Hematopoietic multipotent progenitor cell treated with erythropoietin and hydrocortisone succinate and interleukin-3 and kit ligand, for 17 days (in vitro differentiated cells): ENCODE measurements around the gene D2HGDH.
"Not testable (repeated sequence)": the region's sequence is repeated elsewhere in the genome, so short reads cannot be mapped to it uniquely, and the experiment has no call there.

Source experiments
- DNase-seq: peaks from one replicate; pipeline ENCODE4 v3.0.0-alpha.2; 2015; ENCODE audit warnings: low spot score

Gene D2HGDH

DNA sequence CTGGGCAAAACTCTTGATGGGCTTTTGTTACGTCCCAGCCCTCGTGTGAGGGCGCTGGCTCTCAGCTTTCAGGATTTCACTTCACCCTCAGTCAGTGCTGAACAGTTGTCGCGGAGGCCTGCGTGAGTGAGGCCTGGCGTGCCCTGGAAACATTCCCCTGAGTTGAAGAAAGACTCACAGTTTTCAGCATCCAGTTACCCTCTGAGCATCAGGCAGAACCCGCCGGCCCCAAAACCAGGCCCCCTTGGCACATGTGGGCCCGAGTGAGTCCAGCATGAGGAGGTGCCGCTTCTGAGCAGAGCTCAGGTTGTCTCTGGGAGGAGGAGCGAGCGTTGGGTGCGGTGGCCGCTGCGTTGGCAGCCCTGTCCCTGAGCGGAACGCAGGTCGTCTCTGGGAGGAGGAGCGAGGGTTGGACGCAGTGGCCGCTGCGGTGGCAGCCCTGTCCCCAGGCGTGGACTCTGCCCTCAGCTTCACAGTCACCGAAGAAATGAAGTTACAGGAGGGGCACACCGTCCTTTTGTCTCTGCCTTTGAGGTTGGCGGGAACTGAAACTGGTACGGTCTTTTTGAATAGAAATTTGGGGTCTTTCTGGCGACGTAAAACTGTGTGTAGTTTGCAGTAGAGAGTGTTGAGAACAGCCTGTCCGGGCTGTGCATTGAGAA lies 74.4 kb downstream of the D2HGDH start, which contains the start of gene NEU4:
Gene NEU4, plus strand, starts transcription at position 473 of the 662 bp plus-strand sequence. CDS start 5,292 bp downstream, outside the sequence.
- no peak for DNase-seq

DNA sequence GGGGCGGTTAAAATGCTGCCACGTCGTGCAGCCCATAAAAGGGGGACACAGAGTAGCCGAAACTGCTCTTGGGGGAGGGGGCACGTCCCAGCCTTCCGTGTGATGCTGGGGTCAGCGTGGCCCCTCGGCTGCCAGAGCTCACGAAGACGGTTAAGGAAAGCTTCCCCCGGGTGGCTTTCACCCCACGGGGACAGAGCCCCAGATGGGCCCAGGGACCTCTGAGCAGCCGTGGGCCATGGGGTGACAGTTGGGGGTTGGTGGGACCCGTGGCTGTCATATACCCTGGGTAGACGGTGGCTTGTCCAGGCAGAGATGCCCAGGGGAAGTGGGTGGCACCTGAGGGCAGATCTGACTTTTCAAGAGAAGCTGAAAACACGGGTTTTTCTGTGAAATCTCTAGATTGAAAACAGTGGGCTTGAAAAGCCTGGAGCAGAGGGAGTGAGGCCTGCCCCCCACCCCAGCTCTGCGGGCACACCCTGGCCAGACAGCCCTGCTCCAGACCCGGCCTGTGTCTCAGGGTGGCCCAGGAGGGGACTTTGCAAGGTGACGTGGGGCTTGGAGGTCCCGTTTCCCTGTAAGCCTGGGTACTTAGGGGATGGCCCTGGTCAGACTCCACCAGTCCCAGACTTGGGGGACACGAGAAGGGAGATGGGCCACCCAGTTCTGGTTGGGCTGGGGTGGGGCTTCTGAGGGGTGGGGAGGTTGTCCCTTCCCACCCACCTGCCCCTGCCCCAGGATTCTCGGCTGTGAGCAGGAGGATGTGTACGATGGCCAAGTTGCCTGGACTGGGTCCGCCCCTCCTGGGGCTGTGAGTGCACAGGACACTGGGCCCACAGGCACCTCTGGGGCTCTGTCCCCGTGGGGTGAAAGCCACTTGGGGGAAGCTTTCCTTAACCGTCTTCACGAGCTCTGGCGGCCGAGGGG lies 75.2 kb downstream of the D2HGDH start:
- DNase-seq = no peak

DNA sequence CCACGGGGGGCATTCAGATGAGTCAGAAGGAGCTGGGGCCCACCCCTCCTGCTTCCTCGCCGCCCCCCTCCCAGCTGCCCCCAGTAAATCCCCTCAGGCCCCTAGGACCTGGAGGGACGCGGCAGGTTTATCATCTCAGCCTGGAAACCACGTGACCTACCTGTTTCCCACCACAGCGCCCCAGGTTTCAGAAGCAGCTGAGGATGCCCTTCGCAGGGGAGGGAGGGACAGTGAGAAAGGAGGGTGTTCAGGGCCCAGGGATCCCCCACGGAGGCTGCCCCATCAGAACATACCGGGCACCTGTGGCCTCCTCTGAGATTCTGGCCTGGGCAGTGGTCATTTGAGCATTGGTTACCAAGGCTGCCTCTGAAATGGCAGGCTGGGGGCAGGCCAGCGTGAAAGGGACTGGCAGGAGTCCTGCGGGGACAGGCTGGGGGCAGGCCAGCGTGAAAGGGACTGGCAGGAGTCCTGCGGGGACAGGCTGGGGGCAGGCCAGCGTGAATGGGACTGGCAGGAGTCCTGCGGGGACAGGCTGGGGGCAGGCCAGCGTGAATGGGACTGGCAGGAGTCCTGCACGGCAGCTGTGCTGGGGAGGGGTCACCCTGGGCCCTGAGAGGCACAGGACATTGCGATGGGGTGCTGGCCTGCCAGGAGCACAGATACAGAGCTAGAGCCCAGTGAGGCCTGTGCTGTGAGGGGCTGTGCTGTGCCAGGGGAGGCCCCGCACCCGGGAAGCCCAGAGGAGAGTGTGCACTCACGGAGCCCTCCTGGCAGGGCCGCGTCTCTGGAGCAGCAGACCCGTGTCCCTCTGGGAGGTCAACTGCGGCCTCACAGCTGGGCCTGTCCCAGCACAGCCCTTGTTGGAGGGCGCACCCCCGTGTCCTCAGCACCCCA lies 76.1 kb downstream of the D2HGDH start:
- DNase-seq = no peak

DNA sequence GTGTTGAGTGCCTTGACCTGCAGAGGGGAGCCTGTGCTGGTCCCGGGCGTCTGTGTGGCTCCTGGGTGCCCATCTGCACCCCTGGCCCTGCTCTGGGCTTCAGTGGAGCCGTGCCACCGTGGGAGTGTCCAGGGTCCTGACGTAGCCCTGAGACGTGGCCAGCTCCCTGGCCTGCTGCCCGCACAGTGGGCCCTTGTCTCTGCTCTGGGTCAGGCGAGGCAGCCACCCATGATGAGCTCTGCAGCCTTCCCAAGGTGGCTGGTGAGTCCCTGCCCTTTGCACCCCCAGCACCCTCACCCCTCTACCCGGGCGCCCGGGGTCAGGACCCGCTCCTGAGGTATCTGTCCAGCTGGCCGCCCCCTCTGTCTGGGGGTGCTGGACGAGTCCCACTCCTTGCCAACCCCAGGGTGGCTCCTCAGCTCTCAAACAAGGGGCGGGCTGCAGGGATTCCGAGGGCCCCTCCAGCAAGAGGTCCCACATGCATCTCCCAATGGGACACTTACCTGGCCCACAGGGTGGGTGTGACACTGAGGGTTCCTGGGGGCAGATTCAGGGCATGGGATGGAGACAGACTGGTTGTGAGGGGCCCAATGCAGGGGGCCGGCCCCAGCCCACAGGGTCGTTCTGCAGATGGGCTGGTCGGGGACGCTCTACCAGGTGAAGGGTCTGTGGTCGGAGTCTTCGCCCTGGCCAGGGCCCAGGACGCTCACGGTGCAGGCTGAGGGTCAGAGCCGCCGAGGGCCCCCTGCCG lies 76.9 kb downstream of the D2HGDH start:
- no peak for DNase-seq

DNA sequence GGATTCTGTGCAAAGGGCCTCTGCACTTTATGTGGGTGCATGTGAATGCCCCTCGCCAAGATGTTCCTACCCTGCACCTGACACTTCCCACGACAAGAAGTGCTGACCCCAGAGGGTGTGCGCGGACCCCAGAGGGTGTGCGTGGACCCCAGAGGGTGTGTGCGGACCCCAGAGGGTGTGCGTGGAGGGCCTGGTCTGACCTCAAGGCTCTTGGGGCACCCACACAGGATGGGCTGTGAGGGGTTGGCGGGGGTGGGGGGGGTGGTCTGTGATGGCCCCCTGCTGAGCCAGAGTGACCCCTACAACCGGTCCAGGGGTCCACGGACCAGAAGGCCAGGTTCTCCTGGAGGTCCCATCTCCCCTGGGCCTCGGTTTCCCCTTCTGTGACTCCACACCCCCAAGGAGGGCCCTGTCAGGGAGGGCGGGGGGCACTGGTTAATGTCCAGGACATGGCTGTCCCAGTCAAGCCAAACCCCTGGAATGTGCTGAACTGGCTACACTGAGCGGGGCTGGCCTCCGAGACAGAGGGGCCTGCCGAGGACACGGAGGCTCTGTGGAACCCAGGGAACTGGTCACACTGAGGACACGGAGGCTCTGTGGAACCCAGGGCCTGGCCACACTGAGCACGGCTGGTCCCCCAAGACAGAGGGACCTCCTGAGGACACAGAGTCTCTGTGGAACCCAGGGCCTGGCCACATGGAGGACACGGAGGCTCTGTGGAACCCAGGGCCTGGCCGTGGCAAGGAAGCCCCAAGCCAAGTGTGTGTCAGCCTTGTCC lies 77.7 kb downstream of the D2HGDH start:
- no peak for DNase-seq

DNA sequence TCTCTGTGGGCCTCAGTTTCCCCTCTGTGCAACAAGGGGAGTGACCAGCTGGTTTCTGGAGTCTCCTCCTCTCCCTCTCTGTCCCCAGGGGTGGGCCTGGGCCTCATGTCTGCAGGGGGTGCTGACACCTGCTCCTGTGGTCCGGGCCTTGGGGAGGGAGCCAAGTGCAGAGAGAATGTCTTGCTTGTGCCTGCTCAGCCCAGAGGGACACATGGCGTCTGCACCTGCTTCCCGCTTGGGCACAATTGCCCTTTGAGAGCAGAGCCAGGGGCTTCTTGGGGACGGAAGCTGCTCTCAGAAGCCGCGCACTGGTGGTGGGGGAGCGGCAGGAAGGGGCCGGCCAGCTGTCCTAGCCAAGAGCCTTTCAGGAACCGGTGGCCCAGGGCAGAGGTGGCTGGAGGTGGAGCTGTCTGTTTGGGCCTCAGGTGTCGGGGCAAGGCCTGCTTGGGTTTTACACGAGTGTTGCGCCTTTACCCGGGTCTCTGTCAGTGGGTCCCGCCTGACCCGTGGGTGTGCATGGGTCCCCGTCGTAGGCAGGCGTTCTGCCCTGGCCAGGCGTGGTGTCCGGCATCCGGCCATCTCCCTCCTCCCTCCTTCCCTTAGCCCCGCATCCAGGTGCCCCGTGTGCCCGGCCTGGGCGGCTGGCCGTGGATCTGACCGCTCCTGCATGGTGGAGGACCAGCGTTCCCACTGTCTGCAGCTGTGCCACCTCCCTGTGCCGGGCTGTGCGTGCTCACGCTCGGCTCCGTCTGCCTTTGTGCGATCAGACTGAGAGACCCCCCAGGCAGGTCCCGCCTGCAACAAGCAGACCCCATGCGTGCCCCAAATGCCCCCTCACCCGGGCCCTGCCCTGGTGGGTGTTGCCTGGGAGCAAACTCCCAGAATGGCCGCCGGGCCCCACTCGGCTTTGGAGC lies 78.6 kb downstream of the D2HGDH start:
- DNase-seq = no peak

DNA sequence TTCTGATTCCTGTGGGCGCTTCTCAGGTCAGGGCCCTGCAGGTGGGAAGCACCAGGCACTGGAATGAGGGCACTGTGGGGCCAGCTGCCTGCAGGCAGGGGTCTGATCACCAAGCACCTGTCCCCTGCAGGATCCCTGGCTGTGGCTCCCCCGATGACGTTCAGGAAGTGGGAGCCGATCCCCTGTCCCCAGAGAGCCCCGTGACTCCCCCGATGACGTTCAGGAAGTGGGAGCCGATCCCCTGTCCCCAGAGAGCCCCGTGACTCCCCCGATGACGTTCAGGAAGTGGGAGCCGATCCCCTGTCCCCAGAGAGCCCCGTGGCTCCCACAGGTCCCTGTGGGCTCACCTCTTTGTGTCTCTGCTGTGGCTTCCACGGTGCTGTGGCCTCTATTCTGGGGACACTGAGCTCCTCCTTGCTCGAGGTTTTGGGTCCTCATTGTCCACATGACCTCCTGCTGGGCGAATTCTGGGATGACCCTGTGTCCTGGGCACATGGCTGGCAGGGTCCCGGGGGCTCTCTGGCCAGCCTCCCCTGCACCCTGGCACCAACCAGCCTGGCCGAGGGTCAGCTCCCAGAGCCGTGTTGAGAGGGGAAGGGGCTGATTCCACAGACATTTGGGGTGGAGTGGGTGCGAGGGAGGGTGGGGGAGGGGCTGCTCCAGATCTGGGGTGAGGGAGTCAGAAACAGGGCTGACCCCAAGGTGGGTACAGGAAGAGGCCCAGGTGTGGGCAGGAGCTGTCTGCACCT lies 79.4 kb downstream of the D2HGDH start:
- no peak for DNase-seq

DNA sequence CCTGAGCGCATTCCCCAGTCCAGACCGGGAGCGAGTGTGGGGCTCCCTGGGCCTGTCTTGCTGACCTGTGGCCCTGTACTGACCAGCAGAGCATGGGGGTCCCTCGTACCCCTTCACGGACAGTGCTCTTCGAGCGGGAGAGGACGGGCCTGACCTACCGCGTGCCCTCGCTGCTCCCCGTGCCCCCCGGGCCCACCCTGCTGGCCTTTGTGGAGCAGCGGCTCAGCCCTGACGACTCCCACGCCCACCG lies 79.9 kb downstream of the D2HGDH start:
- no peak for DNase-seq

DNA sequence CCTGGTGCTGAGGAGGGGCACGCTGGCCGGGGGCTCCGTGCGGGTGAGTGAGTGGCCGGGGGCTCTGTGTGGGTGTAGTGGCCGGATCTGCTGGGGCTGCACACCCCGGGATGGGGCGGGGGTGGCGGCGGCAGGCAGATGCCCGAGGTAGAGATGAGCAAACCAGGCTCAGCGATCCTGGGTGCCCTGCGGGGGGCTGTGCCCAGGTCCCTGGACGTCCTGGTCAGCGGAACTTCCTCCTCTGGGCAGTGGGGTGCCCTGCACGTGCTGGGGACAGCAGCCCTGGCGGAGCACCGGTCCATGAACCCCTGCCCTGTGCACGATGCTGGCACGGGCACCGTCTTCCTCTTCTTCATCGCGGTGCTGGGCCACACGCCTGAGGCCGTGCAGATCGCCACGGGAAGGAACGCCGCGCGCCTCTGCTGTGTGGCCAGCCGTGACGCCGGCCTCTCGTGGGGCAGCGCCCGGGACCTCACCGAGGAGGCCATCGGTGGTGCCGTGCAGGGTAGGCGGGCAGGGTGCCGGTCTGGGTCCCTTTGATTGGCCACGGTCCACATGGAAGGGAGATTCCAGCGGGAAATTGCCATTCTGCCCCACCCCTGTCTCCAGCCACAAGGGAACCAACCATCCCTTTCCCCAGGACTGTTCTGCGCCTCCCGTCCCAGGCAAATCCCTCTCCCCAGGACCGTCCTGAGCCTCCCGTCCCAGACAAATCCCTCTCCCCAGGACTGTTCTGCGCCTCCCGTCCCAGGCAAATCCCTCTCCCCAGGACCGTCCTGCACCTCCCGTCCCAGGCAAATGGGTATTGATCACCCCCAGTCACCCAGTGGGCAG lies 80.4 kb downstream of the D2HGDH start:
- DNase-seq = no peak

DNA sequence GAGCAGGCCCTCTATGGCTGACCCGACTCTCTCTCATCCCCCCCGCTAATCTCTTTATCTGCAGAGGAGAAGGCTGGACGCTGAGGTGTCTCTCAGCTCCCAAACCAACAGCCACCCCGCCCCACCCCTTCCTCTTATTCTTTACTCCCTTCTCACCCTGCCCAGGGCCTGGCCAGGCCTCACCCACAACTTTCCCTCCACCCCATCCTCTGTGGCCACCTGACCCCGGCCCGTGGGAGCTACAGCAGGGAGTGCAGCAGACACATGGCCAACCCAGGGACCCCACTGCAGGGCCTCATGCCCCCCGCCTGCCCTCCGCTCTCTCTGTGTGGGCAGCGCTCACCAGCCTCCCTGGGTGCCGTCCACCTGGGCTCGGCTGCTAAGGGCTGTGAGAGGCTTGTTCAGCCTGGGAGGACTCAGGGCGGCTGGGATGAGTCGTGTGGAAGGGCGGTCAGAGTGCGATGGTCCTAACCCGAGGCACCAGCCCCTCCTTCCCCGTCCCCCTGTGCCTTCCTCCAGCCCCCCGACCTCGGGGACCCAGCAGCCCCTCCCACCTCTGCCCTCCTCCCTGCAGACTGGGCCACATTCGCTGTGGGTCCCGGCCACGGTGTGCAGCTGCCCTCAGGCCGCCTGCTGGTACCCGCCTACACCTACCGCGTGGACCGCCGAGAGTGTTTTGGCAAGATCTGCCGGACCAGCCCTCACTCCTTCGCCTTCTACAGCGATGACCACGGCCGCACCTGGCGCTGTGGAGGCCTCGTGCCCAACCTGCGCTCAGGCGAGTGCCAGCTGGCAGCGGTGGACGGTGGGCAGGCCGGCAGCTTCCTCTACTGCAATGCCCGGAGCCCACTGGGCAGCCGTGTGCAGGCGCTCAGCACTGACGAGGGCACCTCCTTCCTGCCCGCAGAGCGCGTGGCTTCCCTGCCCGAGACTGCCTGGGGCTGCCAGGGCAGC lies 81.3 kb downstream of the D2HGDH start:
- no peak for DNase-seq

DNA sequence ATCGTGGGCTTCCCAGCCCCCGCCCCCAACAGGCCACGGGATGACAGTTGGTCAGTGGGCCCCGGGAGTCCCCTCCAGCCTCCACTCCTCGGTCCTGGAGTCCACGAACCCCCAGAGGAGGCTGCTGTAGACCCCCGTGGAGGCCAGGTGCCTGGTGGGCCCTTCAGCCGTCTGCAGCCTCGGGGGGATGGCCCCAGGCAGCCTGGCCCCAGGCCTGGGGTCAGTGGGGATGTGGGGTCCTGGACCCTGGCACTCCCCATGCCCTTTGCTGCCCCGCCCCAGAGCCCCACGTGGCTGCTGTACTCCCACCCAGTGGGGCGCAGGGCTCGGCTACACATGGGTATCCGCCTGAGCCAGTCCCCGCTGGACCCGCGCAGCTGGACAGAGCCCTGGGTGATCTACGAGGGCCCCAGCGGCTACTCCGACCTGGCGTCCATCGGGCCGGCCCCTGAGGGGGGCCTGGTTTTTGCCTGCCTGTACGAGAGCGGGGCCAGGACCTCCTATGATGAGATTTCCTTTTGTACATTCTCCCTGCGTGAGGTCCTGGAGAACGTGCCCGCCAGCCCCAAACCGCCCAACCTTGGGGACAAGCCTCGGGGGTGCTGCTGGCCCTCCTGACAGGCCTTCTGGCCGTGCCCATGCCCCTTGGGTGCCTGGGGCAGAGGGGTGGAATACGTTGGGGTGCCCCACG lies 82.1 kb downstream of the D2HGDH start:
- DNase-seq = no peak

DNA sequence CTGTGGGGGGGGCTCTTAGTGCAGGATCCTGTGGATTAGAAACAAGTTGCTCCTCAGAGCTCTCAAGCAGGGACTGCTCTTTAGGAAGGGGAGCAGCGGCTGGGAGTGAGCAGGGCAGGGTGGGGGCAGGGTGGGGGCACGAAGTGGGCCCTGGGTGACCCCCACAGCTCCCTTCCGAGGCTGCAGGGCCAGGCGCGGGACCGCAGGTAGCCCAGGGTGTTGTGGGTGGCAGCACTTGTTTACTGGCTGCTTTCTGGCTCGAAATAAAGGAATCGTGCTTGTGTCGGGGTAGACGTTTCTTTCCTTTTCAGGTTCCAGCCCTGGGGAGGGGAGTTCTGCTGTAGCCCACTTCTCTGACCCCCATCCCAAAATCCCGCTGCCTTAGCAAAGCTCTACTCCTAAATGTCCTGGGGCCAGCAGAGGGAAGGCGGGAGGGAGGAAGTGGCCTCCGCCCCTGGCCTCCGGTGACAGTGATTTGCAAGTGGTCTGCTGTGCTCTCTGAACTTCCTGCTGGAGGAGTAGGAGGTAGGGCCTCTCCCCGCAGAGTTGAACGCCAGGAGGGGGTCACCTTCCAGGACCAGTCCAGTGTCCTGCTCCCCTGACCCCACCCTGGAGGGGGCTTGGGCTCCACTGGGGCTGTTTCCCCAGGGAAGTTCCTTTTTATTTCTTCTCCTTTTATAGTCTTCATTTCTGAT lies 82.8 kb downstream of the D2HGDH start:
- no peak for DNase-seq

DNA sequence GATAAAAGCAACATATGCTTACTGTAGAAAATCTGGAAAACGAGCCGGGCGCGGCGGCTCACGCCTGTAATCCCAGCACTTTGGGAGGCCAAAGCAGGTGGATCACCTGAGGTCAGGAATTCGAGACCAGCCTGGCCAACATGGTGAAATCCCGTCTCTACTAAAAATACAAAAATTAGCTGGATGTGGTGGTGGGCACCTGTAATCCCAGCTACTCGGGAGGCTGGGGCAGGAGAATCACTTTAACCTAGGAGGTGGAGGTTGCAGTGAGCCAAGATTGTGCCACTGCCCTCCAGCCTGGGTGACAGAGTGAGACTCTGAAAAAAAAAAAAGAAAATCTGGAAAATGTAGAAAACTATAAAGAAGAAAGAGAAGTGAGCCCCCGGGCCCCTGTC lies 83.4 kb downstream of the D2HGDH start:
- not testable (repeated sequence) for DNase-seq
